A549 (cell line): ENCODE results near the gene HDHD2. TPM values are rescaled to one million over a fixed set of nuclear protein-coding genes. Genes with fewer than 3 reads are reported as not detected.

Experiments
- ATAC-seq, 2 experiments: fragments of 200-7000 bp in 1 of 2; fragments of >200 bp in 1 of 2; cut with Nextera tagmentation in 1 of 2; cut with Tn5 transposase in 1 of 2; 3 replicates each; pipeline versions ENCODE4 v1.8.0 to v1.9.1; 2018 to 2020; ENCODE audit warnings: mild to moderate bottlenecking in 1 of 2, moderate library complexity in 1 of 2
- CTCF ChIA-PET: fragments of 300-600 bp; sonication (Branson Sonifier 250); formaldehyde crosslinking; extraction: SDS; loops from one replicate; lab custom pipeline; 2021; ENCODE audit warnings: antibody characterized with exemption, inconsistent platforms; lab: Yijun Ruan, JAX
- POLR2A ChIA-PET: fragments of 350-600 bp; formaldehyde crosslinking; extraction: SDS; loops from one replicate; lab custom pipeline; 2021; ENCODE audit warnings: antibody characterized with exemption, inconsistent platforms; lab: Yijun Ruan, JAX
- DNase-seq, 2 experiments: peaks; one replicate each; pipeline versions ENCODE4 v3.0.0 to v3.0.0-alpha.2; 2011 to 2016; ENCODE audit warnings: low read depth in 1 of 2, low spot score in 1 of 2
- FAIRE-seq: peaks from 2 replicates; lab custom pipeline; 2011; peaks lifted over from hg19 to GRCh38; lab: Jason Lieb, UNC
- H3K27ac ChIP-seq, 2 experiments: fragments of >200 bp; sonication (Bioruptor Twin); formaldehyde crosslinking; 3 replicates each; pipeline ENCODE4 v1.5.1; 2016 to 2017
- H3K4me1 ChIP-seq: fragments of >200 bp; sonication (Bioruptor Twin); formaldehyde crosslinking; 3 replicates; pipeline ENCODE4 v1.6.1; 2016
- H3K4me2 ChIP-seq: fragments of >200 bp; sonication (Bioruptor Twin); formaldehyde crosslinking; 3 replicates; pipeline ENCODE4 v1.6.1; 2016
- H3K4me3 ChIP-seq: fragments of >200 bp; sonication (Bioruptor Twin); formaldehyde crosslinking; 3 replicates; pipeline ENCODE4 v1.5.1; 2016
- H3K9me3 ChIP-seq: fragments of >200 bp; sonication (Bioruptor Twin); formaldehyde crosslinking; 3 replicates; pipeline ENCODE4 v1.6.1; 2016
- BCL3 ChIP-seq: fragments of >200 bp; sonication (Bioruptor Twin); formaldehyde crosslinking; IDR thresholded peaks from 3 replicates; pipeline ENCODE4 v1.6.1; 2016
- CBX2 ChIP-seq: fragments of 200-600 bp; sonication (generic); IDR thresholded peaks from 2 replicates; pipeline ENCODE4 v1.6.1; 2016; ENCODE audit warnings: low read depth, mild to moderate bottlenecking, borderline replicate concordance
- CBX8 ChIP-seq: fragments of 200-600 bp; sonication (generic); IDR thresholded peaks from 2 replicates; pipeline ENCODE4 v1.6.1; 2016
- EHMT2 ChIP-seq: fragments of 200-600 bp; sonication (generic); IDR thresholded peaks from 2 replicates; pipeline ENCODE4 v1.6.1; 2016; ENCODE audit warnings: antibody characterized with exemption, low read depth, mild to moderate bottlenecking, moderate library complexity
- KDM5A ChIP-seq: fragments of 200-600 bp; sonication (generic); IDR thresholded peaks from 2 replicates; pipeline ENCODE4 v1.6.1; 2016; ENCODE audit warnings: antibody characterized with exemption, mild to moderate bottlenecking
- MAX ChIP-seq: IDR thresholded peaks from 2 replicates; pipeline ENCODE4 v1.6.1; 2012
- MYC ChIP-seq: IDR thresholded peaks from 2 replicates; pipeline ENCODE4 v1.6.1; 2012; ENCODE audit warnings: mild to moderate bottlenecking, inconsistent platforms, low read length, improper control_type of control experiment, borderline replicate concordance
- NR3C1 ChIP-seq: fragments of >200 bp; sonication (Bioruptor Twin); formaldehyde crosslinking; IDR thresholded peaks from 3 replicates; pipeline ENCODE4 v1.6.1; 2017
- PHF8 ChIP-seq: fragments of 200-600 bp; sonication (generic); IDR thresholded peaks from 2 replicates; pipeline ENCODE4 v1.6.1; 2016; ENCODE audit warnings: low read depth, mild to moderate bottlenecking, antibody characterized with exemption, moderate library complexity, borderline replicate concordance
- RCOR1 ChIP-seq: fragments of 150-350 bp; IDR thresholded peaks from 2 replicates; pipeline ENCODE4 v1.6.1; 2014; ENCODE audit warnings: antibody characterized with exemption, low read length, low read depth
- REST ChIP-seq: fragments of 200-600 bp; sonication (generic); IDR thresholded peaks from 2 replicates; pipeline ENCODE4 v1.6.1; 2016; ENCODE audit warnings: antibody characterized with exemption, mild to moderate bottlenecking, moderate library complexity
- SMC3 ChIP-seq: fragments of >200 bp; sonication (Bioruptor Twin); formaldehyde crosslinking; IDR thresholded peaks from 3 replicates; pipeline ENCODE4 v1.6.1; 2018; ENCODE audit warnings: inconsistent platforms
- SREBF2 ChIP-seq: fragments of 450-650 bp; IDR thresholded peaks from 2 replicates; pipeline ENCODE4 v1.6.1; 2014; ENCODE audit warnings: mild to moderate bottlenecking, moderate library complexity
- ZSCAN20 ChIP-seq: fragments of 250-450 bp; sonication (Bioruptor Pico); IDR thresholded peaks from 2 replicates; pipeline ENCODE4 v1.8.0; 2022; ENCODE audit warnings: mild to moderate bottlenecking, moderate library complexity
- WGBS: methylation state at CpG from one replicate; pipeline ENCODE4 v1.1.6; 2017; ENCODE audit errors: missing lambda C conversion rate; 5-methylcytosine and 5-hydroxymethylcytosine counted together
- polyA plus RNA-seq, 4 experiments: library from polyadenylated mRNA; depleted of rRNA in 3 of 4; stranded (reverse); fragments of >200 nt; fragmentation: RNase III in 1 of 4; extraction: RNeasy Plus Mini Kit Qiagen cat#74134 plus additional on column Dnase treatment in 1 of 4; gene quantifications; 2 replicates in 3 of 4; 3 replicates in 1 of 4; pipeline ENCODE4 v1.2.3, GENCODE V29; 2011 to 2017
- TF ChIP-seq, protein P1 (sequence below): fragments of >200 bp; sonication (Bioruptor Twin); formaldehyde crosslinking; IDR thresholded peaks from 2 replicates; pipeline ENCODE4 v1.6.1; 2016
- TF ChIP-seq, protein P2 (sequence below): fragments of 450-650 bp; IDR thresholded peaks from 2 replicates; pipeline ENCODE4 v1.6.1; 2014; ENCODE audit warnings: antibody characterized with exemption
- TF ChIP-seq, protein P3 (sequence below): fragments of >200 bp; sonication (Bioruptor Twin); formaldehyde crosslinking; IDR thresholded peaks from 3 replicates; pipeline ENCODE4 v1.5.1; 2016
- TF ChIP-seq, protein P4 (sequence below): IDR thresholded peaks from 2 replicates; pipeline ENCODE4 v1.6.1; 2012; ENCODE audit warnings: low read depth, borderline replicate concordance

HDHD2 gene
- polyA plus RNA-seq, 2 of the 4 experiments (the other 2 are of a cell fraction), result 12.0 to 16.1 TPM

DNA sequence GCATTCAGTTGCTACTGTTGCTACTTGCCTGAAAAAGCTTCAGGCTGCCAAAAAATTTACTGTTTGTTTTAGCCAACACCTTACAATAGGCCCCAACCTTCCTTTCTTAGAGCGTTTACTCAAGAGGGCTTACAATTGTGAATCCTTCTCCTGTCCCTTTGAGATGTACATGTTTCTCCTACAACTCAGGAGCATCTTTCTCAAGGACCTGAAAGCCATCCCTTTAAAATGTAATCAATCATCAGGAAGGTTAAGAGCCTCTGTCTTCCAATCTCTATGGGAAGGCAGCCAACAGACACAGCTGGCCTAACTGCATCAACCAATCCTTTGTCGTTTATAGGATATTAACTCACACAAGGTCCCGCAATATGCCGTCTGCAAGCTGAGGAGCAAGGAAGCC lies 29.2 kb upstream of the HDHD2 start:
- no peak for FAIRE-seq

More for the DNA sequence above, 29.2 kb upstream of the HDHD2 start:
- ATAC-seq, result no peak
- no peak overlapping the region for H3K4me3 ChIP-seq
- no peak overlapping the region for H3K4me2 ChIP-seq
- CTCF ChIA-PET, result no interaction called here
- WGBS, result 77% methylated on average over 4 of the region's 4 CpGs
- TF ChIP-seq, protein P1, sequence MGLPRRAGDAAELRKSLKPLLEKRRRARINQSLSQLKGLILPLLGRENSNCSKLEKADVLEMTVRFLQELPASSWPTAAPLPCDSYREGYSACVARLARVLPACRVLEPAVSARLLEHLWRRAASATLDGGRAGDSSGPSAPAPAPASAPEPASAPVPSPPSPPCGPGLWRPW, result no peak
- TF ChIP-seq REST (no peak), ZSCAN20 (CRISPR knock-in tag) (no peak), MAX (no peak), CBX2 (no peak), KDM5A (no peak), BCL3 (no peak), NR3C1 (no peak), SMC3 (no peak), SREBF2 (no peak), RCOR1 (no peak), CBX8 (no peak), EHMT2 (no peak), MYC (no peak), PHF8 (no peak)
- TF ChIP-seq, protein P2, sequence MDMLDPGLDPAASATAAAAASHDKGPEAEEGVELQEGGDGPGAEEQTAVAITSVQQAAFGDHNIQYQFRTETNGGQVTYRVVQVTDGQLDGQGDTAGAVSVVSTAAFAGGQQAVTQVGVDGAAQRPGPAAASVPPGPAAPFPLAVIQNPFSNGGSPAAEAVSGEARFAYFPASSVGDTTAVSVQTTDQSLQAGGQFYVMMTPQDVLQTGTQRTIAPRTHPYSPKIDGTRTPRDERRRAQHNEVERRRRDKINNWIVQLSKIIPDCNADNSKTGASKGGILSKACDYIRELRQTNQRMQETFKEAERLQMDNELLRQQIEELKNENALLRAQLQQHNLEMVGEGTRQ, result no peak
- TF ChIP-seq, protein P3, sequence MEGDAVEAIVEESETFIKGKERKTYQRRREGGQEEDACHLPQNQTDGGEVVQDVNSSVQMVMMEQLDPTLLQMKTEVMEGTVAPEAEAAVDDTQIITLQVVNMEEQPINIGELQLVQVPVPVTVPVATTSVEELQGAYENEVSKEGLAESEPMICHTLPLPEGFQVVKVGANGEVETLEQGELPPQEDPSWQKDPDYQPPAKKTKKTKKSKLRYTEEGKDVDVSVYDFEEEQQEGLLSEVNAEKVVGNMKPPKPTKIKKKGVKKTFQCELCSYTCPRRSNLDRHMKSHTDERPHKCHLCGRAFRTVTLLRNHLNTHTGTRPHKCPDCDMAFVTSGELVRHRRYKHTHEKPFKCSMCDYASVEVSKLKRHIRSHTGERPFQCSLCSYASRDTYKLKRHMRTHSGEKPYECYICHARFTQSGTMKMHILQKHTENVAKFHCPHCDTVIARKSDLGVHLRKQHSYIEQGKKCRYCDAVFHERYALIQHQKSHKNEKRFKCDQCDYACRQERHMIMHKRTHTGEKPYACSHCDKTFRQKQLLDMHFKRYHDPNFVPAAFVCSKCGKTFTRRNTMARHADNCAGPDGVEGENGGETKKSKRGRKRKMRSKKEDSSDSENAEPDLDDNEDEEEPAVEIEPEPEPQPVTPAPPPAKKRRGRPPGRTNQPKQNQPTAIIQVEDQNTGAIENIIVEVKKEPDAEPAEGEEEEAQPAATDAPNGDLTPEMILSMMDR, result no peak
- TF ChIP-seq, protein P4, sequence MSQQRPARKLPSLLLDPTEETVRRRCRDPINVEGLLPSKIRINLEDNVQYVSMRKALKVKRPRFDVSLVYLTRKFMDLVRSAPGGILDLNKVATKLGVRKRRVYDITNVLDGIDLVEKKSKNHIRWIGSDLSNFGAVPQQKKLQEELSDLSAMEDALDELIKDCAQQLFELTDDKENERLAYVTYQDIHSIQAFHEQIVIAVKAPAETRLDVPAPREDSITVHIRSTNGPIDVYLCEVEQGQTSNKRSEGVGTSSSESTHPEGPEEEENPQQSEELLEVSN, result no peak
- peaks cover 2% of the 10 kb centered on the region; the same call in 1 of the 3 replicates for H3K9me3 ChIP-seq
- no peak overlapping the region for H3K27ac ChIP-seq
- POLR2A ChIA-PET, result no interaction called here
- no peak for DNase-seq
- H3K4me1 ChIP-seq, result peaks cover 6% of the 10 kb centered on the region
